Thyroid gland (tissue), 4 donors: Measurements from ENCODE around the gene HDAC11.

Experiments used
- POLR2A ChIP-seq, 2 donors: fragments of 450-650 bp; IDR thresholded peaks; one replicate each; pipeline ENCODE4 v1.6.1; 2017; ENCODE audit warnings: antibody characterized with exemption in 2 of 2, mild to moderate bottlenecking in 2 of 2, moderate library complexity in 1 of 2
- TF ChIP-seq, protein P1 (sequence below), 6 experiments: fragments of 200-600 bp in 3 of 6; fragments of 450-650 bp in 3 of 6; sonication (generic) in 3 of 6; IDR thresholded peaks; one replicate each; pipeline ENCODE4 v1.5.1; 2016 to 2019; ENCODE audit warnings: antibody characterized with exemption in 6 of 6, mild to moderate bottlenecking in 2 of 6, inconsistent platforms in 1 of 6, moderate library complexity in 1 of 6

DNA sequence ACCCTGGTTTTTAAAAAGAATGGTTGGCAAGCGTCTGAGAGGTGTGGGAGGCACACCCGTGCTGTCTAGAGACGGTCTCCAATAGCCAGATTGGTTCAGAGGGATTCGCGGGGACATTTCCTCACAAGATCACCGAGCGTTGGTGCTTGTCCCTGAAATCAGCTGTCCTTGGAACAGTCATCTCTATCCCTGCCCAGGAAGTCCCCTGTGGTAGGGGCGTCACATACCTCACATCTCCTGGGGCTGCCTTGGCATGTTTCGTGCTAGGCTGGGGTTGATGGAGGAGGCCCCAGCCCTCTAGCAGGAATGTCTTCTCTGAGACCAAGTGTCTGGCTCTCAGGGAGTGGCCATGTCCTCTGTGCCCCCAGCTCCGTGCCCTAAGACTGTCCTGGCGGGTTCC is 75.6 kb downstream of the HDAC11 start:
- TF ChIP-seq POLR2A (IDR thresholded peaks at IDR 0.05) = no peak
- TF ChIP-seq, protein P1, sequence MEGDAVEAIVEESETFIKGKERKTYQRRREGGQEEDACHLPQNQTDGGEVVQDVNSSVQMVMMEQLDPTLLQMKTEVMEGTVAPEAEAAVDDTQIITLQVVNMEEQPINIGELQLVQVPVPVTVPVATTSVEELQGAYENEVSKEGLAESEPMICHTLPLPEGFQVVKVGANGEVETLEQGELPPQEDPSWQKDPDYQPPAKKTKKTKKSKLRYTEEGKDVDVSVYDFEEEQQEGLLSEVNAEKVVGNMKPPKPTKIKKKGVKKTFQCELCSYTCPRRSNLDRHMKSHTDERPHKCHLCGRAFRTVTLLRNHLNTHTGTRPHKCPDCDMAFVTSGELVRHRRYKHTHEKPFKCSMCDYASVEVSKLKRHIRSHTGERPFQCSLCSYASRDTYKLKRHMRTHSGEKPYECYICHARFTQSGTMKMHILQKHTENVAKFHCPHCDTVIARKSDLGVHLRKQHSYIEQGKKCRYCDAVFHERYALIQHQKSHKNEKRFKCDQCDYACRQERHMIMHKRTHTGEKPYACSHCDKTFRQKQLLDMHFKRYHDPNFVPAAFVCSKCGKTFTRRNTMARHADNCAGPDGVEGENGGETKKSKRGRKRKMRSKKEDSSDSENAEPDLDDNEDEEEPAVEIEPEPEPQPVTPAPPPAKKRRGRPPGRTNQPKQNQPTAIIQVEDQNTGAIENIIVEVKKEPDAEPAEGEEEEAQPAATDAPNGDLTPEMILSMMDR (IDR thresholded peaks at IDR 0.05) = no peak
